ENCODE measurements around the gene SYT1. TPM values are rescaled to one million over a fixed set of nuclear protein-coding genes. Genes with fewer than 3 reads are reported as not detected.

SYT1 gene
- total and polyA plus RNA-seq, 2 of the 8 experiments (the other 6 are each of a cell fraction or from before 2014, with no cell fraction given), result 11.0 to 34.6 TPM

- TF ChIP-seq, protein P1, sequence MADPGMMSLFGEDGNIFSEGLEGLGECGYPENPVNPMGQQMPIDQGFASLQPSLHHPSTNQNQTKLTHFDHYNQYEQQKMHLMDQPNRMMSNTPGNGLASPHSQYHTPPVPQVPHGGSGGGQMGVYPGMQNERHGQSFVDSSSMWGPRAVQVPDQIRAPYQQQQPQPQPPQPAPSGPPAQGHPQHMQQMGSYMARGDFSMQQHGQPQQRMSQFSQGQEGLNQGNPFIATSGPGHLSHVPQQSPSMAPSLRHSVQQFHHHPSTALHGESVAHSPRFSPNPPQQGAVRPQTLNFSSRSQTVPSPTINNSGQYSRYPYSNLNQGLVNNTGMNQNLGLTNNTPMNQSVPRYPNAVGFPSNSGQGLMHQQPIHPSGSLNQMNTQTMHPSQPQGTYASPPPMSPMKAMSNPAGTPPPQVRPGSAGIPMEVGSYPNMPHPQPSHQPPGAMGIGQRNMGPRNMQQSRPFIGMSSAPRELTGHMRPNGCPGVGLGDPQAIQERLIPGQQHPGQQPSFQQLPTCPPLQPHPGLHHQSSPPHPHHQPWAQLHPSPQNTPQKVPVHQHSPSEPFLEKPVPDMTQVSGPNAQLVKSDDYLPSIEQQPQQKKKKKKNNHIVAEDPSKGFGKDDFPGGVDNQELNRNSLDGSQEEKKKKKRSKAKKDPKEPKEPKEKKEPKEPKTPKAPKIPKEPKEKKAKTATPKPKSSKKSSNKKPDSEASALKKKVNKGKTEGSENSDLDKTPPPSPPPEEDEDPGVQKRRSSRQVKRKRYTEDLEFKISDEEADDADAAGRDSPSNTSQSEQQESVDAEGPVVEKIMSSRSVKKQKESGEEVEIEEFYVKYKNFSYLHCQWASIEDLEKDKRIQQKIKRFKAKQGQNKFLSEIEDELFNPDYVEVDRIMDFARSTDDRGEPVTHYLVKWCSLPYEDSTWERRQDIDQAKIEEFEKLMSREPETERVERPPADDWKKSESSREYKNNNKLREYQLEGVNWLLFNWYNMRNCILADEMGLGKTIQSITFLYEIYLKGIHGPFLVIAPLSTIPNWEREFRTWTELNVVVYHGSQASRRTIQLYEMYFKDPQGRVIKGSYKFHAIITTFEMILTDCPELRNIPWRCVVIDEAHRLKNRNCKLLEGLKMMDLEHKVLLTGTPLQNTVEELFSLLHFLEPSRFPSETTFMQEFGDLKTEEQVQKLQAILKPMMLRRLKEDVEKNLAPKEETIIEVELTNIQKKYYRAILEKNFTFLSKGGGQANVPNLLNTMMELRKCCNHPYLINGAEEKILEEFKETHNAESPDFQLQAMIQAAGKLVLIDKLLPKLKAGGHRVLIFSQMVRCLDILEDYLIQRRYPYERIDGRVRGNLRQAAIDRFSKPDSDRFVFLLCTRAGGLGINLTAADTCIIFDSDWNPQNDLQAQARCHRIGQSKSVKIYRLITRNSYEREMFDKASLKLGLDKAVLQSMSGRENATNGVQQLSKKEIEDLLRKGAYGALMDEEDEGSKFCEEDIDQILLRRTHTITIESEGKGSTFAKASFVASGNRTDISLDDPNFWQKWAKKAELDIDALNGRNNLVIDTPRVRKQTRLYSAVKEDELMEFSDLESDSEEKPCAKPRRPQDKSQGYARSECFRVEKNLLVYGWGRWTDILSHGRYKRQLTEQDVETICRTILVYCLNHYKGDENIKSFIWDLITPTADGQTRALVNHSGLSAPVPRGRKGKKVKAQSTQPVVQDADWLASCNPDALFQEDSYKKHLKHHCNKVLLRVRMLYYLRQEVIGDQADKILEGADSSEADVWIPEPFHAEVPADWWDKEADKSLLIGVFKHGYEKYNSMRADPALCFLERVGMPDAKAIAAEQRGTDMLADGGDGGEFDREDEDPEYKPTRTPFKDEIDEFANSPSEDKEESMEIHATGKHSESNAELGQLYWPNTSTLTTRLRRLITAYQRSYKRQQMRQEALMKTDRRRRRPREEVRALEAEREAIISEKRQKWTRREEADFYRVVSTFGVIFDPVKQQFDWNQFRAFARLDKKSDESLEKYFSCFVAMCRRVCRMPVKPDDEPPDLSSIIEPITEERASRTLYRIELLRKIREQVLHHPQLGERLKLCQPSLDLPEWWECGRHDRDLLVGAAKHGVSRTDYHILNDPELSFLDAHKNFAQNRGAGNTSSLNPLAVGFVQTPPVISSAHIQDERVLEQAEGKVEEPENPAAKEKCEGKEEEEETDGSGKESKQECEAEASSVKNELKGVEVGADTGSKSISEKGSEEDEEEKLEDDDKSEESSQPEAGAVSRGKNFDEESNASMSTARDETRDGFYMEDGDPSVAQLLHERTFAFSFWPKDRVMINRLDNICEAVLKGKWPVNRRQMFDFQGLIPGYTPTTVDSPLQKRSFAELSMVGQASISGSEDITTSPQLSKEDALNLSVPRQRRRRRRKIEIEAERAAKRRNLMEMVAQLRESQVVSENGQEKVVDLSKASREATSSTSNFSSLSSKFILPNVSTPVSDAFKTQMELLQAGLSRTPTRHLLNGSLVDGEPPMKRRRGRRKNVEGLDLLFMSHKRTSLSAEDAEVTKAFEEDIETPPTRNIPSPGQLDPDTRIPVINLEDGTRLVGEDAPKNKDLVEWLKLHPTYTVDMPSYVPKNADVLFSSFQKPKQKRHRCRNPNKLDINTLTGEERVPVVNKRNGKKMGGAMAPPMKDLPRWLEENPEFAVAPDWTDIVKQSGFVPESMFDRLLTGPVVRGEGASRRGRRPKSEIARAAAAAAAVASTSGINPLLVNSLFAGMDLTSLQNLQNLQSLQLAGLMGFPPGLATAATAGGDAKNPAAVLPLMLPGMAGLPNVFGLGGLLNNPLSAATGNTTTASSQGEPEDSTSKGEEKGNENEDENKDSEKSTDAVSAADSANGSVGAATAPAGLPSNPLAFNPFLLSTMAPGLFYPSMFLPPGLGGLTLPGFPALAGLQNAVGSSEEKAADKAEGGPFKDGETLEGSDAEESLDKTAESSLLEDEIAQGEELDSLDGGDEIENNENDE (IDR thresholded peaks at IDR 0.05; ENCODE audit: insufficient replicate concordance, low read length), result no peak
- TF ChIP-seq KDM1A (IDR thresholded peaks at IDR 0.05; ENCODE audit: borderline replicate concordance, low read length) (no peak), TEAD4 (IDR thresholded peaks at IDR 0.05; ENCODE audit: low read depth, low read length) (no peak), TAF7 (optimal IDR thresholded peaks at IDR 0.05; ENCODE audit: borderline replicate concordance, low read depth, low read length) (no peak), NANOG (IDR thresholded peaks at IDR 0.05; ENCODE audit: insufficient read depth, low read depth, low read length, poor library complexity, severe bottlenecking) (no peak), CEBPB (IDR thresholded peaks at IDR 0.05; ENCODE audit: low read depth, low read length) (no peak), SIX5 (IDR thresholded peaks at IDR 0.05; ENCODE audit: low read depth, low read length) (no peak), KDM4A (IDR thresholded peaks at IDR 0.05; ENCODE audit: low read depth, low read length, severe bottlenecking) (no peak)
These were observed 623.0 kb downstream of the SYT1 start (continued) for GRCh38 chr12:79487386-79488110.

All from H1 (cell line).